Bronchial epithelial cell (primary cell): ENCODE results near the gene DDX43. TPM values are rescaled to one million over a fixed set of nuclear protein-coding genes. Genes with fewer than 3 reads are reported as not detected.

Experiments used
- DNase-seq: peaks from one replicate; pipeline ENCODE4 v3.0.0-alpha.2; 2010; ENCODE audit warnings: low read depth
- FAIRE-seq: peaks from 2 replicates; lab custom pipeline; 2011; peaks lifted over from hg19 to GRCh38; lab: Jason Lieb, UNC
- H3K27me3 ChIP-seq: 2 replicates; pipeline ENCODE4 v1.5.1; 2011; ENCODE audit warnings: low read length; ENCODE audit not compliant: control insufficient read depth, insufficient read depth
- H3K36me3 ChIP-seq: 2 replicates; pipeline ENCODE4 v1.5.1; 2011; ENCODE audit warnings: low read length; ENCODE audit not compliant: control insufficient read depth, insufficient read depth
- H3K4me3 ChIP-seq: 2 replicates; pipeline ENCODE4 v1.5.1; 2011; ENCODE audit warnings: mild to moderate bottlenecking, low read depth, low read length, control low read depth
- total RNA-seq: library from RNA; depleted of rRNA; stranded (reverse); fragments of >200 nt; gene quantifications from 2 replicates; pipeline ENCODE4 v1.2.1, GENCODE V29; 2014
- TF ChIP-seq, protein P1 (sequence below): IDR thresholded peaks from 2 replicates; pipeline ENCODE4 v1.5.1; 2011; ENCODE audit warnings: mild to moderate bottlenecking, moderate library complexity, low read length, control low read depth, inconsistent platforms; ENCODE audit not compliant: insufficient read depth, severe bottlenecking

DDX43 gene
- total RNA-seq, 1 donor from 2014 or later: 0.26 TPM

DNA sequence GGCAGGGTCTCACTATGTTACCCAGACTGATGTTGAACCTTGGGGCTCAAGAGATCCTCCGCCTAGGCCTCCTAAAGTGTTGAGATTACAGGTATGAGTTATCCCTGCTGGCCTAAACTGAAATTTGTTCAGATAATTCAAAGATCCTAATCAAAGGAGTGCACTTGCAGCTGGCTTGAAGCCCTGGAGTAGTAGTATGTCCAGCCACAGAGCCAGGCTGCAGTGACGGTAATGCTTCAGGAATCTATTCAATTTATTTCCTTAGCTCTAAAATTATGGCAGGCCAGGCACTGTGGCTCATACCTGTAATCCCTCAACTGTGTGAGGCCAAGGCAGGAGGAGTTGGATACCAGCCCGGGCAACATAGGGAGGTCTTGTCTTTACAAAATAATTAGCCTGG is 1.4 kb upstream of the DDX43 start:
- Histone ChIP-seq H3K27me3 (no peaks in the 10 kb centered on the region), H3K36me3 (no peaks in the 10 kb centered on the region), H3K4me3 (no peak overlapping the region)
- TF ChIP-seq, protein P1, sequence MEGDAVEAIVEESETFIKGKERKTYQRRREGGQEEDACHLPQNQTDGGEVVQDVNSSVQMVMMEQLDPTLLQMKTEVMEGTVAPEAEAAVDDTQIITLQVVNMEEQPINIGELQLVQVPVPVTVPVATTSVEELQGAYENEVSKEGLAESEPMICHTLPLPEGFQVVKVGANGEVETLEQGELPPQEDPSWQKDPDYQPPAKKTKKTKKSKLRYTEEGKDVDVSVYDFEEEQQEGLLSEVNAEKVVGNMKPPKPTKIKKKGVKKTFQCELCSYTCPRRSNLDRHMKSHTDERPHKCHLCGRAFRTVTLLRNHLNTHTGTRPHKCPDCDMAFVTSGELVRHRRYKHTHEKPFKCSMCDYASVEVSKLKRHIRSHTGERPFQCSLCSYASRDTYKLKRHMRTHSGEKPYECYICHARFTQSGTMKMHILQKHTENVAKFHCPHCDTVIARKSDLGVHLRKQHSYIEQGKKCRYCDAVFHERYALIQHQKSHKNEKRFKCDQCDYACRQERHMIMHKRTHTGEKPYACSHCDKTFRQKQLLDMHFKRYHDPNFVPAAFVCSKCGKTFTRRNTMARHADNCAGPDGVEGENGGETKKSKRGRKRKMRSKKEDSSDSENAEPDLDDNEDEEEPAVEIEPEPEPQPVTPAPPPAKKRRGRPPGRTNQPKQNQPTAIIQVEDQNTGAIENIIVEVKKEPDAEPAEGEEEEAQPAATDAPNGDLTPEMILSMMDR: no peak
- DNase-seq (no peak), FAIRE-seq (no peak)

DNA sequence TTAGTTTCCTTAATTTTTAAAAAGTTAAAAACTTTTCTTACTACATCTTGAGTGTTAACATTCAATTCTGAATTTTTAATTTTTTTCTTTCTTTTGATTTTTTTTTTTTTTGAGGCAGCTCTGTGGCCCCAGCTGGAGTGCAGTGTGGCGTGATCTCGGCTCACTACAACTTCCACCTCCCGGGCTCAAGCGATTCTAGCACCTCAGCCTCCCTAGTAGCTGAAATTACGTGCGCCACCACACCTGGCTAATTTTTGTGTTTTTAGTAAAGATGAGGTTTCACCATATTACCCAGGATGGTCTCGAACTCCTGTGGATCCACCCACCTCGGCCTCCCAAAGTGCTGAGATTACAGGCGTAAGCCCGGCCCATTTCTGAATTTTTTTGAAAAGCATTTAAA is 1.2 kb downstream of the DDX43 start:
- TF ChIP-seq, protein P1: no peak
- no peak for DNase-seq
- Histone ChIP-seq H3K4me3 (no peak overlapping the region), H3K36me3 (no peaks in the 10 kb centered on the region), H3K27me3 (no peaks in the 10 kb centered on the region)
- no peak for FAIRE-seq

DNA sequence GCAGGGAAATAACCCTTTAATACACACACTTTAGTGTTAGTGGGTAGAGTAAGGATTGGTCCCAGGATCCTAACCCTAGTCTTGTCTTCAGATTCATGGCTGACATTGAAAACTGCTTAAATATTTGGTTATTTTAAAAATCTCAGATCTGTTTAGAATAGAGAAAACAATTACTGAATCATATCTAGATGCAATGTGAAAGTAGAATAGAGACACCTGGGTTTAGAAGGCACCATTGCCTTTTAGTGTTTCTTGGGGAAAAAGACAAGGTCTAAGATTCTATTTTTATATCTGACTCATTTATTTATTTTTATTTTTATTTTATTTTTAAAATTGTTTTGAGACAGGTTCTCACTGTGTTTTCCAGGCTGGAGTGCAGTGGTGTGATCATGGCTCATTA is 6.0 kb downstream of the DDX43 start:
- Histone ChIP-seq H3K4me3 (no peak overlapping the region), H3K36me3 (no peaks in the 10 kb centered on the region), H3K27me3 (no peaks in the 10 kb centered on the region)
- DNase-seq: no peak
- TF ChIP-seq, protein P1: no peak
- no peak for FAIRE-seq

DNA sequence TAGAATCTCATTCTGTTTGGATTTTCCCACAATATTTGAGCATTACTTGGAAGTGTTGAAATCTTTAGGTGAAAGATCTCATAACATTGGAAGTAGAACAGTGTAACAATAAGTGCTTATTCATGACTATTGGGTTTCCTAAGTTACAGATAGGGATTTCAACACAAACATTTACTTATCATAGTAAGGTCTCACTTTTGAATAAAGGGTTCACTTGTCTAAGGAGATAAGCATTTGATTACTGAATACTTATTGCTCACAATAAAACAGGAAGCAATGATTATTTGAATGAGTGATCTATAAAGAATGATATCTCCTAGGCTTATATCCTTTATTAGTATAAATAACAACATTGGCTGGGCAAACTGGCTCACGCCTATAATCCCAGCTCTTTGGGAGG is 14.8 kb downstream of the DDX43 start:
- no peak for FAIRE-seq
- peak; percentile 47 for DNase-seq
- Histone ChIP-seq H3K4me3 (no peak overlapping the region), H3K27me3 (no peaks in the 10 kb centered on the region), H3K36me3 (no peaks in the 10 kb centered on the region)
- TF ChIP-seq, protein P1: no peak

DNA sequence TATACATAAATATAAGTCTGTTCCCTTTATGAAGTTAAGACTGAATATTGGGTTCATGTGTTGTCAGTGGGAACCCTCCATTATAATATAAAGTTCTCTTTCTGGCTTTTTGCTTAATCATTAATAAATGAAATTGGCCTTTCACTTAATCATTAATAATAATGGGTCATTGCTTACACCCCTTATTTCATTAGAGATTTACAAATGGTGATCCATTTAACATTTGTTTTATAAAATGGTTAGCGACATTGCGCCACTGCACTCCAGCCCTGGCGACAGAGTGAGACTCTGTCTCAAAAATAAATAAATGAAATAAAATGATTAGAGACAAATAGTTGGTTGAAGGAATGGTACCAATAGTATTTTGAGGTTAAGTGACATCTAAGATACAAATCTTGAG is 18.5 kb downstream of the DDX43 start:
- DNase-seq (no peak), FAIRE-seq (no peak)
- TF ChIP-seq, protein P1: no peak
- Histone ChIP-seq H3K27me3 (no peaks in the 10 kb centered on the region), H3K36me3 (no peaks in the 10 kb centered on the region), H3K4me3 (no peak overlapping the region)

DNA sequence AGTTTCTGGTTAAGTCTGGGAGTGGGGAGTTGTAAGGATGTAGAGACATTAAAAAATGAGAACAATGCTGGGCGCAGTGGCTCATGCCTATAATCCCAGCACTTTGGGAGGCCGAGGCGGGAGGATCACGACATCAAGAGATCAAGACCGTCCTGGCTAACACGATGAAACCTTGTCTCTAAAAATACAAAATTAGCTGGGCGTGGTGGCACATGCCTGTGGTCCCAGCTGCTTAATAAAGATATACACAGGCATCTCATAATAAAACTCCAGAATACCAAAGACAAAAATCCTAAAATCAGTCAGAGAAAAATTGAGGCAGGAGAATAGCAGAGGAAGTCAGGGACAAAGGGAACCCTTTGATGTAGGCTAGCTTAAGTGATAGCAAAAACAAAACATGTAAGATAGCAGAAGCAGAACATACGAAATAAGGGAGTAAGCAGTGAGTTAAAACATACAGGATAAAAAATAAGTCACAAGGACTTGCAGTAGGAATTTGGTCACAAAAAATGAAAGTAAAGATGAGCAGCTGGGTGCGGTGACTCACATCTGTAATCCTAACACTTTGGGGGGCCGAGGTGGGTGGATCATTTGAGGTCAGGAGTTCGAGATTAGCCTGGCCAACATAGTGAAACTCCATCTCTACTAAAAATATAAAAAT is 23.6 kb downstream of the DDX43 start:
- TF ChIP-seq, protein P1: no peak
- no peak for FAIRE-seq

More for the DNA sequence above, 23.6 kb downstream of the DDX43 start:
- Histone ChIP-seq H3K36me3 (no peaks in the 10 kb centered on the region), H3K27me3 (no peaks in the 10 kb centered on the region), H3K4me3 (no peak overlapping the region)
- DNase-seq: no peak
